OCI-LY1 (cell line): Measurements from ENCODE around the gene UBE2D1.
A peak's percentile ranks its signal among the peaks of the same experiment; 100 is the strongest.

Experiments
- H2AFZ ChIP-seq: fragments of 200-600 bp; sonication (generic), shearing (Covaris generic); 2 replicates; pipeline ENCODE4 v1.6.0; 2014; ENCODE audit warnings: antibody characterized with exemption, mild to moderate bottlenecking, low read length
- H3F3A ChIP-seq: fragments of 200-600 bp; sonication (generic), shearing (Covaris generic); 2 replicates; pipeline ENCODE4 v1.6.0; 2014; ENCODE audit warnings: mild to moderate bottlenecking, antibody characterized with exemption, low read length, moderate library complexity; ENCODE audit not compliant: insufficient read depth
- H3K27ac ChIP-seq: fragments of 200-600 bp; sonication (generic); 2 replicates; pipeline ENCODE4 v1.5.1; 2014; ENCODE audit warnings: low read length, mixed run types, mild to moderate bottlenecking, low read depth; ENCODE audit not compliant: poor library complexity, severe bottlenecking
- H3K27me3 ChIP-seq: fragments of 200-600 bp; sonication (generic); 2 replicates; pipeline ENCODE4 v1.6.0; 2014; ENCODE audit warnings: antibody characterized with exemption, mild to moderate bottlenecking, low read length, moderate library complexity; ENCODE audit not compliant: insufficient read depth
- H3K36me3 ChIP-seq: fragments of 200-600 bp; sonication (generic); 2 replicates; pipeline ENCODE4 v1.6.1; 2014; ENCODE audit warnings: mild to moderate bottlenecking, antibody characterized with exemption, low read length, moderate library complexity, mixed read lengths; ENCODE audit not compliant: insufficient read depth
- H3K4me1 ChIP-seq: fragments of 200-600 bp; sonication (generic); 2 replicates; pipeline ENCODE4 v1.5.1; 2014; ENCODE audit warnings: mild to moderate bottlenecking, low read length, moderate library complexity; ENCODE audit not compliant: insufficient read depth, severe bottlenecking
- H3K4me2 ChIP-seq: fragments of 200-600 bp; sonication (generic), shearing (Covaris generic); 2 replicates; pipeline ENCODE4 v1.6.1; 2014; ENCODE audit warnings: low read length
- H3K4me3 ChIP-seq: fragments of 200-600 bp; sonication (generic); 2 replicates; pipeline ENCODE4 v1.5.1; 2014; ENCODE audit warnings: low read length, low read depth, mild to moderate bottlenecking, mixed read lengths; ENCODE audit not compliant: poor library complexity, severe bottlenecking
- H3K79me2 ChIP-seq: fragments of 200-600 bp; shearing (Covaris generic); 2 replicates; pipeline ENCODE4 v1.6.1; 2016; ENCODE audit warnings: mixed run types, low read length, mixed read lengths; ENCODE audit not compliant: insufficient read depth
- H3K9ac ChIP-seq: fragments of 200-600 bp; sonication (generic), shearing (Covaris generic); 2 replicates; pipeline ENCODE4 v1.6.1; 2014; ENCODE audit warnings: mild to moderate bottlenecking, low read length, mixed read lengths
- H3K9me2 ChIP-seq: fragments of 200-600 bp; sonication (generic), shearing (Covaris generic); 2 replicates; pipeline ENCODE4 v1.6.1; 2014; ENCODE audit warnings: low read depth, mild to moderate bottlenecking, low read length, mixed read lengths
- H3K9me3 ChIP-seq: fragments of 200-600 bp; shearing (Covaris generic); 2 replicates; pipeline ENCODE4 v1.6.1; 2014; ENCODE audit warnings: low read length, mixed read lengths
- H4K20me1 ChIP-seq: fragments of 200-600 bp; sonication (generic), shearing (Covaris generic); 2 replicates; pipeline ENCODE4 v1.6.0; 2016; ENCODE audit warnings: mild to moderate bottlenecking, low read length; ENCODE audit not compliant: insufficient read depth
- CTCF ChIP-seq: fragments of 200-600 bp; sonication (generic), shearing (Covaris generic); IDR thresholded peaks from 2 replicates; pipeline ENCODE4 v1.5.1; 2017; ENCODE audit warnings: mild to moderate bottlenecking, antibody characterized with exemption, low read length, moderate library complexity, mixed read lengths
- EZH2 ChIP-seq: fragments of 200-600 bp; sonication (generic), shearing (Covaris generic); IDR thresholded peaks from 2 replicates; pipeline ENCODE4 v1.8.0; 2017; ENCODE audit warnings: borderline replicate concordance, mixed run types, mild to moderate bottlenecking, antibody characterized with exemption, low read length, moderate library complexity, mixed read lengths

UBE2D1 gene

GRCh38 chr10:58299580-58299979 is 35.2 kb upstream of the UBE2D1 start:
- H3K27ac ChIP-seq: no peak overlapping the region
- H2AFZ ChIP-seq: no peak overlapping the region
- no peaks in the 10 kb centered on the region for H4K20me1 ChIP-seq
- H3K4me3 ChIP-seq: no peak overlapping the region
- no peaks in the 10 kb centered on the region for H3K9me3 ChIP-seq
- H3K4me1 ChIP-seq: no peaks in the 10 kb centered on the region
- H3K36me3 ChIP-seq: no peaks in the 10 kb centered on the region
- H3K27me3 ChIP-seq: no peaks in the 10 kb centered on the region
- no peaks in the 10 kb centered on the region for H3K9me2 ChIP-seq
- H3K4me2 ChIP-seq: no peak overlapping the region
- peak; percentile 94 for TF ChIP-seq CTCF
- TF ChIP-seq EZH2: no peak
- H3F3A ChIP-seq: no peaks in the 10 kb centered on the region
- H3K79me2 ChIP-seq: no peaks in the 10 kb centered on the region
- H3K9ac ChIP-seq: no peak overlapping the region

DNA sequence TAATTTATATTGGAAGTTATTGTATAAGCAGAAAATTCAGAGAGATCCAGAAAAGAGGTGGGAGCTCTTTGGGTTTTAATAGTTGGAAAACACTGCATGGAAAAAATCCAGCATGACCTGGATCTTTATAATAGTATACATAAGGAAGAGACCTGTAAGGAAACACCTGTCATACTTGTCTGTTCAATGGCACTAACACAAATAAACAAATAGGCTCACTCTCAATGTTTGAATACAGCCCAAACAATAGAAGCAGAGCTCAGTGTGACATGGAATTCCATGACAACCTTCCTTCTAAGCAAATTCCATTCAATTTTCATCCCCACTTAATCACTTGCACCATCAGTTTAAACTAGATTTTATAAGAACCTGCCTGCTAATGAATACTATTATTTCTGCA is 34.1 kb upstream of the UBE2D1 start:
- Histone ChIP-seq H3K9ac (no peak overlapping the region), H3K9me3 (no peaks in the 10 kb centered on the region), H3K4me2 (no peak overlapping the region), H4K20me1 (no peaks in the 10 kb centered on the region), H3K27me3 (no peaks in the 10 kb centered on the region), H3K36me3 (no peaks in the 10 kb centered on the region), H3K79me2 (no peaks in the 10 kb centered on the region), H3K4me3 (no peak overlapping the region), H2AFZ (no peak overlapping the region), H3F3A (no peaks in the 10 kb centered on the region), H3K27ac (no peak overlapping the region), H3K4me1 (no peaks in the 10 kb centered on the region), H3K9me2 (no peaks in the 10 kb centered on the region)
- no peak for TF ChIP-seq EZH2
- TF ChIP-seq CTCF: no peak

DNA sequence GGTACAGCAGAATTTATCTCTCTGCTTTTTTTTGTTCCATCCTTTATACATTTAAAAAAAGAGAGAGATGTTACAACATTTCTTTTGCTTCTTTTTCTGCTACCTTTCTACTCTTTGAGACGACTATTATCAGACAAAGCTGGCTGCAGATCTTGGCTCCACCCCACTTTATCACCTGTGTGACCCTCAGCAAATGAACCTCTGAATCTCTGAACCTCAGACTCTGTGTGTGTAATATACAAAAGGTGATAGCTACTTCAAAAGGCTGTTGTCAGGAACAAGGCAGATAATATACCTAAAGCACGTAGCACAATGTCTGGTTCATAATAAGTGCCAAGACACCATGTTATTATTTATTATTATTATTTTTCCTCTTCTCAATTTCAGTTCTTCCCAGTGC is 32.6 kb upstream of the UBE2D1 start:
- Histone ChIP-seq H3K4me1 (no peaks in the 10 kb centered on the region), H3K27ac (no peak overlapping the region), H2AFZ (no peak overlapping the region), H3K4me2 (no peak overlapping the region), H3K9ac (no peak overlapping the region), H3K36me3 (no peaks in the 10 kb centered on the region), H3F3A (no peaks in the 10 kb centered on the region), H3K9me2 (no peaks in the 10 kb centered on the region), H3K4me3 (no peak overlapping the region), H3K9me3 (no peaks in the 10 kb centered on the region), H4K20me1 (no peaks in the 10 kb centered on the region), H3K27me3 (no peaks in the 10 kb centered on the region), H3K79me2 (no peaks in the 10 kb centered on the region)
- no peak for TF ChIP-seq EZH2
- no peak for TF ChIP-seq CTCF
